Activated CD4-positive, alpha-beta memory T cell treated with anti-CD3 and anti-CD28 coated beads, Interleukin-2, amount 10 ng/mL, durations not matched to agents 7 days and 5 days (primary cell): ENCODE data around the gene RNF31. TPM values are rescaled to one million over a fixed set of nuclear protein-coding genes. Genes with fewer than 3 reads are reported as not detected.
A peak's percentile ranks its signal among the peaks of the same experiment; 100 is the strongest.
"Not testable (repeated sequence)": the region's sequence is repeated elsewhere in the genome, so short reads cannot be mapped to it uniquely, and the experiment has no call there.

Source experiments
- CTCF ChIA-PET: fragments of 350-600 bp; sonication (Branson Sonifier 250); formaldehyde crosslinking; loops from one replicate; lab custom pipeline; 2021; ENCODE audit warnings: antibody characterized with exemption, inconsistent platforms; lab: Charles Lee
- POLR2A ChIA-PET: fragments of 350-600 bp; sonication (Branson Sonifier 250); formaldehyde crosslinking; loops from one replicate; lab custom pipeline; 2021; ENCODE audit warnings: antibody characterized with exemption; lab: Charles Lee
- DNase-seq: peaks from one replicate; pipeline ENCODE4 v3.0.0-alpha.2; 2020
- H3K27ac Mint-ChIP-seq: one replicate; pipeline ENCODE4 v1.8.0; 2021; ENCODE audit warnings: mild to moderate bottlenecking, mixed read lengths
- H3K27me3 Mint-ChIP-seq: one replicate; pipeline ENCODE4 v1.8.0; 2021; ENCODE audit warnings: mixed read lengths
- H3K36me3 Mint-ChIP-seq: one replicate; pipeline ENCODE4 v1.8.0; 2021; ENCODE audit warnings: low read depth, mixed read lengths
- H3K4me1 Mint-ChIP-seq: one replicate; pipeline ENCODE4 v1.8.0; 2021; ENCODE audit warnings: mixed read lengths
- H3K4me3 Mint-ChIP-seq: one replicate; pipeline ENCODE4 v1.8.0; 2021; ENCODE audit warnings: mild to moderate bottlenecking, mixed read lengths
- H3K9me3 Mint-ChIP-seq: one replicate; pipeline ENCODE4 v1.8.0; 2021; ENCODE audit warnings: mixed read lengths
- total RNA-seq, 2 experiments: library from RNA; stranded (reverse); gene quantifications; one replicate each; pipeline ENCODE4 v1.2.3, GENCODE V29; 2021

Gene RNF31
- total RNA-seq, 2 experiments from 2014 or later, result 122 to 129 TPM

DNA sequence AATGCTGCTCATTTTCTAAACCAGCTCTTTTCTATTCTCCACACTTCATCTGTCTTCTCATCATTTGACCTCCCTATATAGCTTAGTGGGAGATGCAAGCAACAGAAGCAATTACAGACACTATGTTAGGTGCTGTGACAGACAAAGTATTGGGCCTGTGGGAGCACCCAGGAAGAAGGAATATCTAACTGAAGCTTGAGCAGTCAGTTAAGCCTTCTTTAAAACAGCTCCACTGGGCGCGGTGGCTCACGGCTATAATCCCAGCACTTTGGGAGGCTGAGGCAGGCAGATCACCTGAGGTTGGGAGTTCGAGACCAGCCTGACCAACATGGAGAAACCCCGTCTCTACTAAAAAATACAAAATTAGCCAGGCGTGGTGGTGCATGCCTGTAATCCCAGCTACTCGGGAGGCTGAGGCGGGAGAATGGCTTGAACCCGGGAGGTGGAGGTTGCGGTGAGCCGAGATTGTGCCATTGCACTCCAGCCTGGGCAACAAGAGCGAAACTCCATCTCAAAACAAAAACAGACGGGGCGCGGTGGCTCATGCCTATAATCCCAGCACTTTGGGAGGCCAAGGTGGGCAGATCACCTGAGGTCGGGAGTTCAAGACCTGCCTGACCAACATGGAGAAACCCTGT, 56.1 kb downstream of the RNF31 start:
- Mint-ChIP-seq H3K4me1 (peaks cover 21% of the 10 kb centered on the region), H3K36me3 (peaks cover 92% of the 10 kb centered on the region), H3K9me3 (peaks cover 20% of the 10 kb centered on the region)
- H3K27ac Mint-ChIP-seq, H3K4me3 Mint-ChIP-seq, DNase-seq, H3K27me3 Mint-ChIP-seq: not testable (repeated sequence)
- POLR2A ChIA-PET, result interaction anchor here (1.4 to 14.0 kb wide), 4 partner anchors 8 to 42 kb away, joined by 3 to 186 read pairs (median 8); partner anchors contain the start of genes CHMP4A, IRF9, TINF2 and TM9SF1
- CTCF ChIA-PET, result interaction anchor here (0.8 kb wide), 1 partner anchor 10 kb away, joined by 4 read pairs; the partner anchor contains the start of gene CHMP4A

- CTCF ChIA-PET, result no interaction called here
- peaks cover 90% of the 10 kb centered on the region for H3K36me3 Mint-ChIP-seq
- peak overlapping the region; percentile 9 for H3K27ac Mint-ChIP-seq
- no peak overlapping the region for H3K4me3 Mint-ChIP-seq
- no peaks in the 10 kb centered on the region for H3K27me3 Mint-ChIP-seq
- H3K9me3 Mint-ChIP-seq, result peaks cover 14% of the 10 kb centered on the region
- DNase-seq, result no peak
- POLR2A ChIA-PET, result interaction anchor here (1.7 to 14.0 kb wide), 3 partner anchors 9 to 43 kb away, joined by 3 to 186 read pairs (median 7); partner anchors contain the start of genes IRF9, TINF2 and TM9SF1
- H3K4me1 Mint-ChIP-seq, result peaks cover 14% of the 10 kb centered on the region
Measured at GRCh38 chr14:24204163-24205146, 57.2 kb downstream of the RNF31 start.

DNA sequence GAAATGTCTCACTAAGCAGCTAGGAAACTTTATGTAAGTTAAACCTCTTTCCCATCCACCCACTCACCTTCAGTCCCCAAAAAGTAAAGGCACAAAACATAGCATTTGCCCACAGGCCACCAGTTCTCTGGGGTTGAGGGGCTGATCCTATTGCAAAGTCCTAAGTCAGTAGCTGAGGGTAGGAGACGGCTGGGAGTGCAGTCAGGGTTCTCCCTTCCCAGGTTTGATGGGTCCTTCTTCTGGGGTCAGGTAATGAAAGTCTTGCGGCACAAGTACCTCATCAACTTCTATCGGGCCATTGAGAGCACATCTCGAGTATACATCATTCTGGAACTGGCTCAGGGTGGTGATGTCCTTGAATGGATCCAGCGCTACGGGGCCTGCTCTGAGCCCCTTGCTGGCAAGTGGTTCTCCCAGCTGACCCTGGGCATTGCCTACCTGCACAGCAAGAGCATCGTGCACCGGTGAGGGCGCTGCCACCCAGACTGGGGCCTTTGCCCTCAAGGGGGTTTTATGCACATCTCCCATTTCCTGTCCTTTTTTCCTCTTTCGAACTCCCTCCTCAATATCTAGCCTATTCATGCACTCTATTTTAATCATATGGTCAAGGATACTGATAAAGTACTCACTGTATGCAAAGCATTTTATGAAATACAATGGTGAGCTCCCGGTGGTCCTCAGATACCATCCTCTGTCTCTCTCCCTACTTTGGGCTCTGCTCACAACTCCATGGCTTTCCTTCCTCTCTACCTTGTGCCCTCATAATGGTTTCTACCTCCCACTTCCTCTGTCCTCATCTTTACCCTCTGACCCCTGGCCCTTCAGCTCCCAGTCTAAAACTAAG, 59.2 kb downstream of the RNF31 start:
- H3K9me3 Mint-ChIP-seq, result peaks cover 11% of the 10 kb centered on the region
- ChIA-PET POLR2A (interaction anchor here (1.2 to 14.0 kb wide), 2 partner anchors 11 to 36 kb away, joined by 3 to 186 read pairs; partner anchors contain the start of genes TINF2 and TM9SF1), CTCF (interaction anchor here (1.2 to 1.4 kb wide), 2 partner anchors 10 to 45 kb away, joined by 3 to 5 read pairs; no protein-coding TSS in a partner anchor)
- peaks cover 23% of the 10 kb centered on the region for H3K4me1 Mint-ChIP-seq
- no peak for DNase-seq
- H3K27me3 Mint-ChIP-seq, result no peaks in the 10 kb centered on the region
- peaks cover 90% of the 10 kb centered on the region for H3K36me3 Mint-ChIP-seq
- no peak overlapping the region for H3K27ac Mint-ChIP-seq
- H3K4me3 Mint-ChIP-seq, result no peak overlapping the region

DNA sequence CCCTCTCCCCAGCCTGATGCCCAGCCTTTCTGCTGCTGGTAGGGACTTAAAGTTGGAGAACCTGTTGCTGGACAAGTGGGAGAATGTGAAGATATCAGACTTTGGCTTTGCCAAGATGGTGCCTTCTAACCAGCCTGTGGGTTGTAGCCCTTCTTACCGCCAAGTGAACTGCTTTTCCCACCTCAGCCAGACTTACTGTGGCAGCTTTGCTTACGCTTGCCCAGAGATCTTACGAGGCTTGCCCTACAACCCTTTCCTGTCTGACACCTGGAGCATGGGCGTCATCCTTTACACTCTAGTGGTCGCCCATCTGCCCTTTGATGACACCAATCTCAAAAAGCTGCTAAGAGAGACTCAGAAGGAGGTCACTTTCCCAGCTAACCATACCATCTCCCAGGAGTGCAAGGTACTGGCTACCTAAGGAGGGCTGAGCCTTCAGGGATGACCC, 59.8 kb downstream of the RNF31 start:
- no peak for DNase-seq
- ChIA-PET POLR2A (interaction anchor here (0.6 to 14.0 kb wide), 4 partner anchors 9 to 127 kb away, joined by 3 to 186 read pairs (median 4); partner anchors contain the start of genes IRF9, MDP1 and TM9SF1), CTCF (interaction anchor here (1.4 kb wide), 1 partner anchor 11 kb away, joined by 5 read pairs; no protein-coding TSS in a partner anchor)
- no peaks in the 10 kb centered on the region for H3K27me3 Mint-ChIP-seq
- H3K36me3 Mint-ChIP-seq, result peaks cover 87% of the 10 kb centered on the region
- H3K9me3 Mint-ChIP-seq, result peaks cover 8% of the 10 kb centered on the region
- peaks cover 29% of the 10 kb centered on the region for H3K4me1 Mint-ChIP-seq
- no peak overlapping the region for H3K27ac Mint-ChIP-seq
- H3K4me3 Mint-ChIP-seq, result no peak overlapping the region

GRCh38 chr14:24207625-24208024, 60.3 kb downstream of the RNF31 start:
- ChIA-PET CTCF (interaction anchor here (1.4 kb wide), 1 partner anchor 11 kb away, joined by 5 read pairs; no protein-coding TSS in a partner anchor), POLR2A (interaction anchor here (0.6 to 14.0 kb wide), 4 partner anchors 8 to 128 kb away, joined by 3 to 186 read pairs (median 4); partner anchors contain the start of genes IRF9, MDP1 and TM9SF1)
- peaks cover 6% of the 10 kb centered on the region for H3K9me3 Mint-ChIP-seq
- no peak overlapping the region for H3K4me3 Mint-ChIP-seq
- no peak overlapping the region for H3K27ac Mint-ChIP-seq
- no peak for DNase-seq
- H3K27me3 Mint-ChIP-seq, result no peaks in the 10 kb centered on the region
- H3K36me3 Mint-ChIP-seq, result peaks cover 85% of the 10 kb centered on the region
- H3K4me1 Mint-ChIP-seq, result peaks cover 33% of the 10 kb centered on the region

Other genes starting within 250 kb of the RNF31 start
- 10 to 100 TPM; 17.6 to 19.0 TPM for gene DHRS4, start 193.7 kb upstream of the RNF31 start, total RNA-seq
- gene DHRS4L2, start 158.6 kb upstream of the RNF31 start, total RNA-seq, result 10 to 100 TPM; 18.3 to 20.2 TPM
- 1 to 10 TPM; 3.7 to 4.2 TPM for gene CARMIL3, start 95.5 kb upstream of the RNF31 start, total RNA-seq
- not detected for gene CPNE6, start 75.9 kb upstream of the RNF31 start, total RNA-seq
- 10 to 100 TPM; 88.5 to 90.6 TPM for gene PCK2, start 53.2 kb upstream of the RNF31 start, total RNA-seq
- 10 to 100 TPM; 94.1 to 98.2 TPM for gene DCAF11, start 32.7 kb upstream of the RNF31 start, total RNA-seq
- 1 to 10 TPM; 2.1 to 2.4 TPM for gene NRL, start 32.5 kb upstream of the RNF31 start, total RNA-seq
- gene FITM1, start 16.8 kb upstream of the RNF31 start, total RNA-seq, result 1 to 10 TPM; 1.3 to 1.4 TPM
- gene PSME1, start 11.3 kb upstream of the RNF31 start, total RNA-seq, result 100 to 1,000 TPM; 391 to 397 TPM
- 10 to 100 TPM; 45.0 to 51.7 TPM for gene EMC9, start 5.9 kb upstream of the RNF31 start, total RNA-seq
- gene PSME2, start 888 bp upstream of the RNF31 start, total RNA-seq, result 100 to 1,000 TPM; 395 to 405 TPM
- 100 to 1,000 TPM; 262 to 267 TPM for gene IRF9, start 13.8 kb downstream of the RNF31 start, total RNA-seq
- gene REC8, start 24.6 kb downstream of the RNF31 start, total RNA-seq, result 10 to 100 TPM; 48.0 to 51.9 TPM
- 10 to 100 TPM; 24.0 to 26.2 TPM for gene IPO4, start 41.3 kb downstream of the RNF31 start, total RNA-seq
- gene TM9SF1, start 47.9 kb downstream of the RNF31 start, total RNA-seq, result 10 to 100 TPM; 30.8 to 35.1 TPM
- under 1 TPM; 0.48 to 0.76 TPM for gene TSSK4, start 58.2 kb downstream of the RNF31 start, total RNA-seq
- gene CHMP4A, start 66.0 kb downstream of the RNF31 start, total RNA-seq, result 10 to 100 TPM; 92.9 to 97.9 TPM
- gene MDP1, start 68.6 kb downstream of the RNF31 start, total RNA-seq, result 10 to 100 TPM; 13.5 to 17.0 TPM
- gene NEDD8, start 84.9 kb downstream of the RNF31 start, total RNA-seq, result 100 to 1,000 TPM; 190 to 197 TPM
- gene GMPR2, start 85.4 kb downstream of the RNF31 start, total RNA-seq, result 10 to 100 TPM; 78.1 to 90.3 TPM
- 100 to 1,000 TPM; 133 to 139 TPM for gene TINF2, start 95.1 kb downstream of the RNF31 start, total RNA-seq
- gene TGM1, start 115.7 kb downstream of the RNF31 start, total RNA-seq, result 1 to 10 TPM; 4.0 to 4.4 TPM
- 10 to 100 TPM; 40.2 to 41.0 TPM for gene RABGGTA, start 124.1 kb downstream of the RNF31 start, total RNA-seq
- gene DHRS1, start 152.3 kb downstream of the RNF31 start, total RNA-seq, result 10 to 100 TPM; 31.6 to 33.4 TPM
- gene NOP9, start 152.4 kb downstream of the RNF31 start, total RNA-seq, result 10 to 100 TPM; 25.8 to 27.7 TPM
- gene CIDEB, start 160.5 kb downstream of the RNF31 start, total RNA-seq, result 10 to 100 TPM; 38.4 to 39.6 TPM
- 10 to 100 TPM; 18.5 to 19.6 TPM for gene LTB4R2, start 162.6 kb downstream of the RNF31 start, total RNA-seq
- gene LTB4R, start 164.0 kb downstream of the RNF31 start, total RNA-seq, result 10 to 100 TPM; 36.1 to 37.9 TPM
- 1 to 10 TPM; 4.5 to 5.9 TPM for gene ADCY4, start 187.6 kb downstream of the RNF31 start, total RNA-seq
- 10 to 100 TPM; 37.3 to 38.0 TPM for gene RIPK3, start 192.5 kb downstream of the RNF31 start, total RNA-seq
- gene NFATC4, start 220.7 kb downstream of the RNF31 start, total RNA-seq, result not detected